HepG2 (cell line): ENCODE data around the gene TRMU. TPM values are rescaled to one million over a fixed set of nuclear protein-coding genes. Genes with fewer than 3 reads are reported as not detected.

Source experiments
- DMTF1 ChIP-seq: sonication (generic); formaldehyde crosslinking; IDR thresholded peaks from 2 replicates; pipeline ENCODE4 v1.4.0; 2020; ENCODE audit warnings: mild to moderate bottlenecking, missing genetic modification reagents
- ELF4 ChIP-seq: sonication (generic); formaldehyde crosslinking; IDR thresholded peaks from 2 replicates; pipeline ENCODE4 v1.5.0; 2020; ENCODE audit warnings: missing genetic modification reagents, mild to moderate bottlenecking, moderate library complexity, borderline replicate concordance
- JDP2 ChIP-seq: sonication (generic); formaldehyde crosslinking; IDR thresholded peaks from 2 replicates; pipeline ENCODE4 v1.8.1; 2022; ENCODE audit warnings: missing genetic modification reagents, borderline replicate concordance
- NCOA1 ChIP-seq: sonication (generic); formaldehyde crosslinking; IDR thresholded peaks from 2 replicates; pipeline ENCODE4 v1.9.0; 2021; ENCODE audit warnings: missing genetic modification reagents
- NFKB2 ChIP-seq: sonication (generic); formaldehyde crosslinking; IDR thresholded peaks from 2 replicates; pipeline ENCODE4 v1.4.0; 2020; ENCODE audit warnings: missing genetic modification reagents, borderline replicate concordance
- SOX5 ChIP-seq: IDR thresholded peaks from 2 replicates; pipeline ENCODE4 v1.6.1; 2016; ENCODE audit warnings: borderline replicate concordance
- TSC22D2 ChIP-seq: sonication (generic); formaldehyde crosslinking; IDR thresholded peaks from 2 replicates; pipeline ENCODE4 v1.5.1; 2020; ENCODE audit warnings: missing genetic modification reagents, mild to moderate bottlenecking, borderline replicate concordance
- ZMYM3 ChIP-seq: sonication (generic); formaldehyde crosslinking; IDR thresholded peaks from 2 replicates; pipeline ENCODE4 v1.5.1; 2020; ENCODE audit warnings: mild to moderate bottlenecking, missing genetic modification reagents
- ZNF75D ChIP-seq: sonication (generic); formaldehyde crosslinking; IDR thresholded peaks from 2 replicates; pipeline ENCODE4 v1.8.1; 2023; ENCODE audit warnings: missing genetic modification reagents, mild to moderate bottlenecking, borderline replicate concordance
- ZNF773 ChIP-seq: sonication (generic); formaldehyde crosslinking; IDR thresholded peaks from 2 replicates; pipeline ENCODE4 v1.4.0; 2020; ENCODE audit warnings: missing genetic modification reagents, borderline replicate concordance
- polyA plus RNA-seq, 8 experiments: library from polyadenylated mRNA; depleted of rRNA in 3 of 8; stranded (reverse) in 7 of 8; unstranded in 1 of 8; fragments of >200 nt; fragmentation: Illumina TruSeq in 4 of 8; extraction: Trizol in 4 of 8; gene quantifications; 2 replicates each; pipeline versions ENCODE4 v1.2.1 to v1.2.3, GENCODE V29; 2011 to 2016; ENCODE audit warnings: low read depth in 4 of 8, missing spikeins in 1 of 8, mixed read lengths in 1 of 8; ENCODE audit not compliant: insufficient read depth in 1 of 8
- total RNA-seq, 5 experiments: library from RNA; depleted of rRNA; stranded (reverse); fragments of >200 nt; fragmentation: Illumina TruSeq; extraction: Trizol; gene quantifications; 2 replicates each; pipeline ENCODE4 v1.2.3, GENCODE V29; 2016; ENCODE audit warnings: low read depth in 1 of 5
- TF ChIP-seq, protein P1 (sequence below): sonication (generic); formaldehyde crosslinking; IDR thresholded peaks from 2 replicates; pipeline ENCODE4 v1.5.1; 2020; ENCODE audit warnings: mild to moderate bottlenecking, missing genetic modification reagents
- TF ChIP-seq, protein P2 (sequence below): sonication (generic); formaldehyde crosslinking; IDR thresholded peaks from 2 replicates; pipeline ENCODE4 v1.8.0; 2022; ENCODE audit warnings: mild to moderate bottlenecking, missing genetic modification reagents, moderate library complexity
- TF ChIP-seq, protein P3 (sequence below): IDR thresholded peaks from 2 replicates; pipeline ENCODE4 v1.6.1; 2016
- TF ChIP-seq, protein P4 (sequence below): sonication (generic); formaldehyde crosslinking; IDR thresholded peaks from 2 replicates; pipeline ENCODE4 v1.5.0; 2020; ENCODE audit warnings: mild to moderate bottlenecking, missing genetic modification reagents
- TF ChIP-seq, protein P5 (sequence below): conservative IDR thresholded peaks from 2 replicates; pipeline ENCODE4 v1.6.1; 2018; ENCODE audit warnings: missing genetic modification reagents

Gene TRMU
- total and polyA plus RNA-seq, 2 of the 13 experiments (the other 11 are each of a cell fraction or from before 2014, with no cell fraction given): 31.0 to 50.2 TPM

DNA sequence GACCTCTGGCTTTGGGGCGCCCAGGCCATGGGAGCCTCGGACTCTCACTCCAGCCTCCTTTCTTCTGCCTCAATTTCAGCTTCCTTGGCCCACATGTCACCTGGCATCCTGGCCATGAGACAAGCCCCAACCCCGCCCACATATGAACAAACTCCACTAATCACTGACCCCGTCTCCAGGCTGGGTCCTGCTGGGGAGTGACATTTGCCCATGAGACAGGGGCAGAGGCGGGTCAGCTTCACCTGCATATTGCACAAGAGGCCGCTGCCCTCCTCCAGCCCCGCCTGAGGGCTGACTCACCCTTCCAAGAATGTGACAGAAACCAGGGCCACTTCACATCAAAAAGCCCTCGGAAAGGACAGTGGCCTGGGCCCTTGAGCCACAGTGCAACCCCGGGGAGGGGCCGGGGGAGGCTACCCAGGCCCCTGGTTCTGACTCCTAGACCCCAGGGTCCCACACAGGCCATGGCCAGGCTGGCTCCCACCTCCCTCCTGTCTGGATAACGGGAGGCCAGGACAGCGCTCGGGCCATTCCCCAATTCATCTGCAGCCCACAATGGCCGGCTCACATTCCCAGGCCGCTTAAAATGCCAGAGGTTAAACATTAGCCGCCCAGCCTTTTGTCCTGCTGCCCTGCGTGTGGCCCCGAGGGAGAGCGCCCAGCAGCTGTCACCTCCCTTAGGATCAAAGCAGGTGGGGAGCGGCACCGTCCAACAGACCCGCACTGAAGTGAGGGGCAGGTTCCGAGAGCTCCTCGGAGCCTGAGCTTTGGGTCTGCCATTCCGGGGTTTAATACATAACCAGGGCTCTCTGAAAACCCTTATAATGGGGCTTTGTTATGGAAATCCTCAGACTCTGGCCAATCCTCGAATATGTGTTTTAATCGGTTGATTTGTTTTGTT is 42.3 kb downstream of the TRMU start (continued):
- TF ChIP-seq, protein P1, sequence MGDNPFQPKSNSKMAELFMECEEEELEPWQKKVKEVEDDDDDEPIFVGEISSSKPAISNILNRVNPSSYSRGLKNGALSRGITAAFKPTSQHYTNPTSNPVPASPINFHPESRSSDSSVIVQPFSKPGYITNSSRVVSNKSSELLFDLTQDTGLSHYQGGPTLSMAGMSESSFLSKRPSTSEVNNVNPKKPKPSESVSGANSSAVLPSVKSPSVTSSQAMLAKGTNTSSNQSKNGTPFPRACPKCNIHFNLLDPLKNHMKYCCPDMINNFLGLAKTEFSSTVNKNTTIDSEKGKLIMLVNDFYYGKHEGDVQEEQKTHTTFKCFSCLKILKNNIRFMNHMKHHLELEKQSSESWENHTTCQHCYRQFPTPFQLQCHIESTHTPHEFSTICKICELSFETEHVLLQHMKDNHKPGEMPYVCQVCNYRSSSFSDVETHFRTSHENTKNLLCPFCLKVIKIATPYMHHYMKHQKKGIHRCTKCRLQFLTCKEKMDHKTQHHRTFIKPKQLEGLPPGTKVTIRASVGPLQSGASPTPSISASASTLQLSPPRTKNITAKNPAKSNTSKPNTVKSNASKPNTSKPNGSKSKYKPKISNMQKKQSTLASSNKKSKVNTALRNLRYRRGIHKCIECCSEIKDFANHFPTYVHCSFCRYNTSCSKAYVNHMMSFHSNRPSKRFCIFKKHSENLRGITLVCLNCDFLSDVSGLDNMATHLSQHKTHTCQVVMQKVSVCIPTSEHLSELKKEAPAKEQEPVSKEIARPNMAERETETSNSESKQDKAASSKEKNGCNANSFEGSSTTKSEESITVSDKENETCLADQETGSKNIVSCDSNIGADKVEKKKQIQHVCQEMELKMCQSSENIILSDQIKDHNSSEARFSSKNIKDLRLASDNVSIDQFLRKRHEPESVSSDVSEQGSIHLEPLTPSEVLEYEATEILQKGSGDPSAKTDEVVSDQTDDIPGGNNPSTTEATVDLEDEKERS (CRISPR knock-in tag): no peak
- TF ChIP-seq ZMYM3 (CRISPR knock-in tag): peak; percentile 48; the same call in 1 of the 2 replicates
- TF ChIP-seq NFKB2 (CRISPR knock-in tag): peak; percentile 64; the same call in 1 of the 2 replicates
- TF ChIP-seq DMTF1 (CRISPR knock-in tag): 0 out of 2 replicates have a peak, but pooled peaks have one; percentile 34
- TF ChIP-seq, protein P2, sequence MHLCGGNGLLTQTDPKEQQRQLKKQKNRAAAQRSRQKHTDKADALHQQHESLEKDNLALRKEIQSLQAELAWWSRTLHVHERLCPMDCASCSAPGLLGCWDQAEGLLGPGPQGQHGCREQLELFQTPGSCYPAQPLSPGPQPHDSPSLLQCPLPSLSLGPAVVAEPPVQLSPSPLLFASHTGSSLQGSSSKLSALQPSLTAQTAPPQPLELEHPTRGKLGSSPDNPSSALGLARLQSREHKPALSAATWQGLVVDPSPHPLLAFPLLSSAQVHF: no peak
- peak; percentile 83 for TF ChIP-seq SOX5 (CRISPR knock-in tag)
- TF ChIP-seq, protein P3, sequence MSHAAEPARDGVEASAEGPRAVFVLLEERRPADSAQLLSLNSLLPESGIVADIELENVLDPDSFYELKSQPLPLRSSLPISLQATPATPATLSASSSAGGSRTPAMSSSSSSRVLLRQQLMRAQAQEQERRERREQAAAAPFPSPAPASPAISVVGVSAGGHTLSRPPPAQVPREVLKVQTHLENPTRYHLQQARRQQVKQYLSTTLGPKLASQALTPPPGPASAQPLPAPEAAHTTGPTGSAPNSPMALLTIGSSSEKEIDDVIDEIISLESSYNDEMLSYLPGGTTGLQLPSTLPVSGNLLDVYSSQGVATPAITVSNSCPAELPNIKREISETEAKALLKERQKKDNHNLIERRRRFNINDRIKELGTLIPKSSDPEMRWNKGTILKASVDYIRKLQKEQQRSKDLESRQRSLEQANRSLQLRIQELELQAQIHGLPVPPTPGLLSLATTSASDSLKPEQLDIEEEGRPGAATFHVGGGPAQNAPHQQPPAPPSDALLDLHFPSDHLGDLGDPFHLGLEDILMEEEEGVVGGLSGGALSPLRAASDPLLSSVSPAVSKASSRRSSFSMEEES (CRISPR knock-in tag): peak; percentile 79
- TF ChIP-seq TSC22D2 (CRISPR knock-in tag): no peak
- TF ChIP-seq JDP2 (CRISPR knock-in tag): no peak
- TF ChIP-seq ZNF773 (CRISPR knock-in tag): no peak
- no peak for TF ChIP-seq ZNF75D
- TF ChIP-seq, protein P4, sequence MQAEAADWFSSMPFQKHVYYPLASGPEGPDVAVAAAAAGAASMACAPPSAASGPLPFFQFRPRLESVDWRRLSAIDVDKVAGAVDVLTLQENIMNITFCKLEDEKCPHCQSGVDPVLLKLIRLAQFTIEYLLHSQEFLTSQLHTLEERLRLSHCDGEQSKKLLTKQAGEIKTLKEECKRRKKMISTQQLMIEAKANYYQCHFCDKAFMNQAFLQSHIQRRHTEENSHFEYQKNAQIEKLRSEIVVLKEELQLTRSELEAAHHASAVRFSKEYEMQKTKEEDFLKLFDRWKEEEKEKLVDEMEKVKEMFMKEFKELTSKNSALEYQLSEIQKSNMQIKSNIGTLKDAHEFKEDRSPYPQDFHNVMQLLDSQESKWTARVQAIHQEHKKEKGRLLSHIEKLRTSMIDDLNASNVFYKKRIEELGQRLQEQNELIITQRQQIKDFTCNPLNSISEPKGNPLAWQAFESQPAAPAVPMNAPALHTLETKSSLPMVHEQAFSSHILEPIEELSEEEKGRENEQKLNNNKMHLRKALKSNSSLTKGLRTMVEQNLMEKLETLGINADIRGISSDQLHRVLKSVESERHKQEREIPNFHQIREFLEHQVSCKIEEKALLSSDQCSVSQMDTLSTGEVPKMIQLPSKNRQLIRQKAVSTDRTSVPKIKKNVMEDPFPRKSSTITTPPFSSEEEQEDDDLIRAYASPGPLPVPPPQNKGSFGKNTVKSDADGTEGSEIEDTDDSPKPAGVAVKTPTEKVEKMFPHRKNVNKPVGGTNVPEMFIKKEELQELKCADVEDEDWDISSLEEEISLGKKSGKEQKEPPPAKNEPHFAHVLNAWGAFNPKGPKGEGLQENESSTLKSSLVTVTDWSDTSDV: no peak
- TF ChIP-seq, protein P5, sequence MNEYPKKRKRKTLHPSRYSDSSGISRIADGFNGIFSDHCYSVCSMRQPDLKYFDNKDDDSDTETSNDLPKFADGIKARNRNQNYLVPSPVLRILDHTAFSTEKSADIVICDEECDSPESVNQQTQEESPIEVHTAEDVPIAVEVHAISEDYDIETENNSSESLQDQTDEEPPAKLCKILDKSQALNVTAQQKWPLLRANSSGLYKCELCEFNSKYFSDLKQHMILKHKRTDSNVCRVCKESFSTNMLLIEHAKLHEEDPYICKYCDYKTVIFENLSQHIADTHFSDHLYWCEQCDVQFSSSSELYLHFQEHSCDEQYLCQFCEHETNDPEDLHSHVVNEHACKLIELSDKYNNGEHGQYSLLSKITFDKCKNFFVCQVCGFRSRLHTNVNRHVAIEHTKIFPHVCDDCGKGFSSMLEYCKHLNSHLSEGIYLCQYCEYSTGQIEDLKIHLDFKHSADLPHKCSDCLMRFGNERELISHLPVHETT (CRISPR knock-in tag): no peak
- TF ChIP-seq ELF4 (CRISPR knock-in tag): no peak
- TF ChIP-seq NCOA1: 0 out of 2 replicates have a peak, but pooled peaks have one; percentile 18
